ENCODE measurements around the gene DSCAM. TPM values are rescaled to one million over a fixed set of nuclear protein-coding genes. Genes with fewer than 3 reads are reported as not detected.

Gene DSCAM
- total and polyA plus RNA-seq, 12 donors = under 0.01 to 0.11 (median 0.07) TPM; not detected in 5

GRCh38 chr21:40496116-40496515, 350.8 kb downstream of the DSCAM start:
- H3K4me3 ChIP-seq = no peak overlapping the region
- TF ChIP-seq CTCF (IDR thresholded peaks at IDR 0.05) = no peak
- no peak for TF ChIP-seq POLR2A (IDR thresholded peaks at IDR 0.05)
- intact Hi-C loops (cut with DNase I) = no loop called here
- no peaks in the 10 kb centered on the region for H3K36me3 ChIP-seq (replicated peaks in 1 of 2)
- no peak overlapping the region for H3K27ac ChIP-seq
- no peaks in the 10 kb centered on the region for H3K4me1 ChIP-seq (replicated peaks in 1 of 2)
- no peaks in the 10 kb centered on the region for H3K9me3 ChIP-seq (replicated peaks in 1 of 3)
- no peak for DNase-seq
- no peaks in the 10 kb centered on the region for H3K27me3 ChIP-seq

- Histone ChIP-seq H3K27me3 (no peaks in the 10 kb centered on the region), H3K4me1 (replicated peaks in 1 of 2) (no peaks in the 10 kb centered on the region), H3K36me3 (replicated peaks in 1 of 2) (no peaks in the 10 kb centered on the region), H3K9me3 (replicated peaks in 1 of 3) (no peaks in the 10 kb centered on the region), H3K27ac (no peak overlapping the region), H3K4me3 (no peak overlapping the region)
- WGBS, 4 donors = 73 to 93% (median 77%) methylated on average over 1 of the region's 1 CpG
- no peak for DNase-seq
- intact Hi-C loops (cut with DNase I) = no loop called here
- TF ChIP-seq CTCF (IDR thresholded peaks at IDR 0.05) (no peak), POLR2A (IDR thresholded peaks at IDR 0.05) (no peak)
Measured at GRCh38 chr21:40490408-40490807, 356.6 kb downstream of the DSCAM start.

- H3K27ac ChIP-seq = no peak overlapping the region
- H3K9me3 ChIP-seq (replicated peaks in 1 of 3) = no peaks in the 10 kb centered on the region
- H3K27me3 ChIP-seq = no peaks in the 10 kb centered on the region
- H3K36me3 ChIP-seq (replicated peaks in 1 of 2) = no peaks in the 10 kb centered on the region
- intact Hi-C loops (cut with DNase I) = no loop called here
- no peak for TF ChIP-seq POLR2A (IDR thresholded peaks at IDR 0.05)
- TF ChIP-seq CTCF (IDR thresholded peaks at IDR 0.05) = no peak
- 67 to 91% (median 83%) methylated on average over 1 of the region's 1 CpG for WGBS, 4 donors
- no peak for DNase-seq
- no peaks in the 10 kb centered on the region for H3K4me1 ChIP-seq (replicated peaks in 1 of 2)
- no peak overlapping the region for H3K4me3 ChIP-seq
Measured at GRCh38 chr21:40489001-40489400, 358.0 kb downstream of the DSCAM start.

GRCh38 chr21:40481764-40482163, 365.2 kb downstream of the DSCAM start:
- Histone ChIP-seq H3K9me3 (replicated peaks in 1 of 3) (no peaks in the 10 kb centered on the region), H3K27ac (no peak overlapping the region), H3K4me3 (no peak overlapping the region), H3K36me3 (replicated peaks in 1 of 2) (no peaks in the 10 kb centered on the region), H3K4me1 (replicated peaks in 1 of 2) (no peaks in the 10 kb centered on the region), H3K27me3 (peaks cover 3% of the 10 kb centered on the region)
- 79 to 87% (median 84%) methylated on average over 9 of the region's 9 CpGs for WGBS, 4 donors
- no peak for DNase-seq
- no peak for TF ChIP-seq CTCF (IDR thresholded peaks at IDR 0.05)
- no peak for TF ChIP-seq POLR2A (IDR thresholded peaks at IDR 0.05)
- intact Hi-C loops (cut with DNase I) = no loop called here
